Thymus (tissue), 11 donors: ENCODE data around the gene MRC2. TPM values are rescaled to one million over a fixed set of nuclear protein-coding genes. Genes with fewer than 3 reads are reported as not detected.

ENCODE experiments used
- DNase-seq, 9 donors: peaks; one replicate each; pipeline ENCODE4 v3.0.0-alpha.2; 2013; ENCODE audit warnings: low spot score in 9 of 9, low read depth in 6 of 9, missing footprints in 1 of 9
- H3K27ac ChIP-seq, 2 donors: one replicate each; pipeline ENCODE4 v1.5.1; 2013; ENCODE audit warnings: control low read depth in 1 of 2, low read depth in 1 of 2, low read length in 1 of 2, mild to moderate bottlenecking in 1 of 2, moderate library complexity in 1 of 2
- H3K27me3 ChIP-seq, 2 donors: one replicate each; pipeline ENCODE4 v1.5.1; 2013; ENCODE audit warnings: low read length in 1 of 2; ENCODE audit not compliant: control insufficient read depth in 2 of 2, insufficient read depth in 1 of 2
- H3K36me3 ChIP-seq, 2 donors: one replicate each; pipeline ENCODE4 v1.5.1; 2013; ENCODE audit warnings: low read length in 1 of 2, mild to moderate bottlenecking in 1 of 2, moderate library complexity in 1 of 2; ENCODE audit not compliant: control insufficient read depth in 2 of 2, insufficient read depth in 2 of 2
- H3K4me1 ChIP-seq, 2 donors: one replicate each; pipeline ENCODE4 v1.5.1; 2013; ENCODE audit warnings: low read length in 2 of 2; ENCODE audit not compliant: control insufficient read depth in 2 of 2, insufficient read depth in 2 of 2
- H3K4me3 ChIP-seq, 2 donors: one replicate each; pipeline ENCODE4 v1.5.1; 2013; ENCODE audit warnings: low read length in 2 of 2, control low read depth in 1 of 2, mild to moderate bottlenecking in 1 of 2
- H3K9me3 ChIP-seq, 2 donors: one replicate each; pipeline ENCODE4 v1.5.1; 2013; ENCODE audit warnings: low read length in 1 of 2, mild to moderate bottlenecking in 1 of 2; ENCODE audit not compliant: control insufficient read depth in 2 of 2, insufficient read depth in 1 of 2
- WGBS: extraction: QIAGEN DNeasy Blood & Tissue Kit; methylation state at CpG from one replicate; pipeline ENCODE4 v1.1.7; 2013; 5-methylcytosine and 5-hydroxymethylcytosine counted together
- polyA plus RNA-seq: library from polyadenylated mRNA; stranded (reverse); fragments of 200-250 nt; gene quantifications from one replicate; pipeline ENCODE4 v1.2.3, GENCODE V29; 2013
- total RNA-seq: library from RNA; stranded (reverse); fragments of 120-200 nt; gene quantifications from one replicate; pipeline ENCODE4 v1.2.4, GENCODE V29; 2013
- donor health status: healthy.

Gene MRC2
- total and polyA plus RNA-seq, 2 donors, result 9.0 to 14.5 TPM

- Histone ChIP-seq H3K36me3 (no peaks in the 10 kb centered on the region), H3K4me3 (no peak overlapping the region), H3K9me3 (no peaks in the 10 kb centered on the region), H3K4me1 (no peaks in the 10 kb centered on the region), H3K27ac (no peak overlapping the region), H3K27me3 (no peaks in the 10 kb centered on the region)
- DNase-seq, result no peak
- 96% methylated on average over 8 of the region's 8 CpGs for WGBS
Measured at GRCh38 chr17:62714016-62714777, 86.7 kb downstream of the MRC2 start.

DNA sequence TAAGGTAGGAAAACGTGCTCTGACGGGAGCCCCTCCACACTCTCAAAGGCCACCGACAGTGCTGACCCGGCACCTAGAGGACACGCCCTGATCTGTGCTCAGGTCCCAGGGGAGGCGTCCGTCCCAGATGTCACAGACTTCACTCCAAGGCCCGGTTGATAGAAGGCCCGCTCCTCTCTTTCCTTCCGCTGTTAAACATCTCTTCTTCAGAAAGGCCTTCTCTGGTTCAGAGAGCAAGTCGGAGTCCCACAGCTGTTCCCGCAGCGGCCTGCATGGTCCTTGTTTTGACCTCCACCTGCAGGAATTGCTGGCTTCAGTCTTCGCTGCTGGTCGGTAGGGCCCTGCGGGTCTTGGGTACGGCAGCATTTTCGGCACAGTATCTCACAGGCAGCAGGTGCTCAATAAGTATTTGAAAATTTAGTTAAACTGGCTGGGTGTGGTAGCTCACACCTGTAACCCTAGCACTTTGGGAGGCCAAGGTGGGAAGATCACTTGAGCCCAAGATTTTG, 88.5 kb downstream of the MRC2 start:
- no peaks in the 10 kb centered on the region for H3K36me3 ChIP-seq
- H3K27ac ChIP-seq, result no peak overlapping the region
- WGBS, result 97% methylated on average over 18 of the region's 18 CpGs
- H3K27me3 ChIP-seq, result no peaks in the 10 kb centered on the region
- H3K9me3 ChIP-seq, result no peaks in the 10 kb centered on the region
- H3K4me1 ChIP-seq, result no peaks in the 10 kb centered on the region
- no peak overlapping the region for H3K4me3 ChIP-seq
- DNase-seq, result no peak

DNA sequence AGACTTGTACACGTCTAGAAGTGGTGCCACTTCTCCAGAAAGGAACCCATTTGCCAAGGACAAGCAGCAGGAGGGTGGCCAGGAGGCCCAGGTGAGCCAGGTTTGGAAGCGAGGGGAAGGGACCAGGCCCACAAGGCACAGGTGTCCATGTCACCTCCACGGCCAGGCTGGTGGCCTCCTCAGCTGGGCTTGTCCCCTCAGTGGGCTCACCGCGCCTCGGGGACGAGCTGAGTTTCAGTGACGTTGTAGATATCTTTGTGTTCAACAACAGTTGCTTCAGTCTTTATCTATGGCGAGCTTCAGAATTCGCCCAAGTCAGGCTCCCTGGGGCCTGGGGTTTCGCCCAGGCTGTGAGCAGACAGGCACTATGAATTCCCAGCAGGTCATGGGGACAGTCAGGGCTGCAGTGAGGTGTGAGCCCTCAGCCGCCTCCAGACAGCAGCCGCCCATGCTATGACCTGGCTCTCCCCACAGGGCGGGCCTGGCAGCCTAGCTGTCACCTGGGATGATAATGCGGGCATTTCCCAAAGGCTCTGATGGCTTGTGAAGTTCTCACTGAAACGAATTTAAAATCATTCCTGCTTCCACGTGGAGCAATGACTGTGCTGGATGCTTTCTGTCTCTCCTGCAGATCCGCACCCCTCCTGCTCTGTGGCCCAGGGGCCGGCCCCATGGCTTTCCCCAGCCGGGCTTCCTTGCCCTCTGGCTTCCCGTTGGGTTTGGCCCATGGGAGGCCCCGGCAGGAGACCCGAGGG, 89.5 kb downstream of the MRC2 start:
- DNase-seq, result no peak

GRCh38 chr17:62717589-62717855, 90.1 kb downstream of the MRC2 start:
- Histone ChIP-seq H3K4me3 (no peak overlapping the region), H3K36me3 (no peaks in the 10 kb centered on the region), H3K4me1 (no peaks in the 10 kb centered on the region), H3K27me3 (no peaks in the 10 kb centered on the region), H3K9me3 (no peaks in the 10 kb centered on the region), H3K27ac (no peak overlapping the region)
- 95% methylated on average over 6 of the region's 6 CpGs for WGBS
- no peak for DNase-seq

More for the DNA sequence above, 89.5 kb downstream of the MRC2 start:
- H3K4me3 ChIP-seq, result no peak overlapping the region
- no peaks in the 10 kb centered on the region for H3K27me3 ChIP-seq
- no peak overlapping the region for H3K27ac ChIP-seq
- no peaks in the 10 kb centered on the region for H3K4me1 ChIP-seq
- H3K9me3 ChIP-seq, result no peaks in the 10 kb centered on the region
- no peaks in the 10 kb centered on the region for H3K36me3 ChIP-seq
- WGBS, result 96% methylated on average over 23 of the region's 23 CpGs

DNA sequence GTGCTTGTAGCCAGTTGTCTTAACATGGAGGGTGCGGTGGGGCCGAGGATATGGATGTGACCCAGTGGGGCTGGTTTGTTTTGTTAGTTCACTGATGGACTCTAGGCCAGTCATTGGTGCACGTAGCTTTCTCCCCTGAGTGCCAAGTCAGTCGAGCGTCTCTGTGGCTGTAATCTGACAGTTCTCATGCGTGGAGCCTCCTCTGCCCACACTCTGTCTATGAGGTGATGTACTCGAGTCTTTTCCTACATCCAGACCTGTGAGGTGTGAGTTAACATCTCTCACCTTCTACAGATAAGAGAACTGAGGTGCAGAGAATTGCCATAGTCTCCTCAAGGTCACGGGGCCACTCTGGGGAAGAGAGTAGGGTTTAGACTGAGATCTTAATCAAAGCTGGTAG, 90.4 kb downstream of the MRC2 start:
- no peaks in the 10 kb centered on the region for H3K27me3 ChIP-seq
- no peak overlapping the region for H3K4me3 ChIP-seq
- no peak for DNase-seq
- 95% methylated on average over 8 of the region's 8 CpGs for WGBS
- no peaks in the 10 kb centered on the region for H3K36me3 ChIP-seq
- no peaks in the 10 kb centered on the region for H3K9me3 ChIP-seq
- H3K4me1 ChIP-seq, result no peaks in the 10 kb centered on the region
- no peak overlapping the region for H3K27ac ChIP-seq

- H3K4me1 ChIP-seq, result no peaks in the 10 kb centered on the region
- H3K4me3 ChIP-seq, result no peak overlapping the region
- WGBS, result 97% methylated on average over 11 of the region's 11 CpGs
- H3K36me3 ChIP-seq, result no peaks in the 10 kb centered on the region
- no peaks in the 10 kb centered on the region for H3K9me3 ChIP-seq
- no peaks in the 10 kb centered on the region for H3K27me3 ChIP-seq
- no peak for DNase-seq
- H3K27ac ChIP-seq, result no peak overlapping the region
Measured at GRCh38 chr17:62718429-62718828, 91.0 kb downstream of the MRC2 start.

DNA sequence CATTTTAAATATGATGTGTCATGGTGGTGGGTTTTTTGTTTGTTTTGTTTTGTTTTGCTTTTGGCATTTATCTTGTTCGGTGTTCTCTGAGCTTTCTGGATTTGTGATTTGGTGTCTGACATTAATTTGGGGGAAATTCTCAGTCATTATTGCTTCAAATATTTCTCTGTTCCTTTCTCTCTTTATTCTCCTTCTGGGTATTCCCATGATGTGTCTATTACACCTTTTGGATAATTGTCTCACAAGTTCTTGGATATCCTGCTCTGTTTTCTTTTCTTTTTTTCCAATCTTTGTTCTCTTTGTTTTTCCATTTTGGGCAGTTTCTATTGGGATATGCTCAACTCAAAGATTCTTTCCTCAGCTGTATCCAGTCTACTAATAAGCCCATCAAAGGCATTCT, 92.1 kb downstream of the MRC2 start:
- Histone ChIP-seq H3K4me1 (peaks cover 4 to 9% of the 10 kb centered on the region in 2 donors), H3K27ac (no peak overlapping the region), H3K27me3 (no peaks in the 10 kb centered on the region), H3K4me3 (no peak overlapping the region), H3K9me3 (no peaks in the 10 kb centered on the region), H3K36me3 (no peaks in the 10 kb centered on the region)
- 98% methylated on average over 1 of the region's 1 CpG for WGBS
- DNase-seq, result no peak

GRCh38 chr17:62720126-62720850, 92.8 kb downstream of the MRC2 start:
- peak in 1 of 9 donors; percentile 24 for DNase-seq
- Histone ChIP-seq H3K36me3 (no peaks in the 10 kb centered on the region), H3K4me3 (no peak overlapping the region), H3K27me3 (no peaks in the 10 kb centered on the region), H3K9me3 (no peaks in the 10 kb centered on the region), H3K4me1 (peaks cover 11 to 16% of the 10 kb centered on the region in 2 donors), H3K27ac (no peak overlapping the region)
- 92% methylated on average over 3 of the region's 3 CpGs for WGBS

- 79% methylated on average over 1 of the region's 1 CpG for WGBS
- H3K27me3 ChIP-seq, result no peaks in the 10 kb centered on the region
- no peaks in the 10 kb centered on the region for H3K36me3 ChIP-seq
- H3K4me3 ChIP-seq, result no peak overlapping the region
- DNase-seq, result no peak
- H3K9me3 ChIP-seq, result no peaks in the 10 kb centered on the region
- no peak overlapping the region for H3K27ac ChIP-seq
- H3K4me1 ChIP-seq, result peaks cover 12 to 21% of the 10 kb centered on the region in 2 donors
Measured at GRCh38 chr17:62722625-62723024, 95.2 kb downstream of the MRC2 start.
